IPS-18a (cell line): ENCODE data around the gene MGLL.

Source experiments
- H3K27ac ChIP-seq: one replicate; pipeline ENCODE4 v1.5.1; 2013; ENCODE audit warnings: low read length
- H3K27me3 ChIP-seq: one replicate; pipeline ENCODE4 v1.6.1; 2013; ENCODE audit warnings: mild to moderate bottlenecking, low read length; ENCODE audit not compliant: control insufficient read depth, insufficient read depth
- H3K36me3 ChIP-seq: one replicate; pipeline ENCODE4 v1.6.1; 2013; ENCODE audit warnings: low read depth, low read length; ENCODE audit not compliant: control insufficient read depth
- H3K4me1 ChIP-seq: one replicate; pipeline ENCODE4 v1.6.1; 2013; ENCODE audit warnings: low read depth, low read length; ENCODE audit not compliant: control insufficient read depth
- H3K4me3 ChIP-seq: one replicate; pipeline ENCODE4 v1.5.1; 2013; ENCODE audit warnings: low read length
- H3K9ac ChIP-seq: one replicate; pipeline ENCODE4 v1.6.1; 2013; ENCODE audit warnings: mild to moderate bottlenecking, low read length, moderate library complexity
- H3K9me3 ChIP-seq: one replicate; pipeline ENCODE4 v1.6.1; 2013; ENCODE audit warnings: low read depth, low read length; ENCODE audit not compliant: control insufficient read depth

MGLL gene

DNA sequence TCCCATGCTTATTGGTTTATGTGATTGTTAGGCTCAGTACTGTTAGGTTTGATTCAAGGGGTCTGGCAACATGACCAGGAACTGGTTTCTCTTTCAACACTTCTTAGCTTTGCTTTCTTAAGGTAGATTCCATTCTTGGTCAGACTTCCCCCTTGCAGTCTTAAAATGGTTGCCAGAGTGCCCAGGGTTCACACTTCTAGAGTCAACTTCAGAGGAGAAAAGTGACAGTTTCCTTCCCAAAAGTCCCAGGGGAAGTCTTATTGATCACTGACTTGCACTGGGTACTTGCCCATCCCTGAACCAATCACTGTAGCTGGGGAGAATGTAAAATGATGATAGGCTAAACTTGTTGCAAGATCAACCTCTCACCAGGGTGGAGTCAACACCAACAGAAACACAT lies 14.1 kb downstream of the MGLL start:
- H3K9me3 ChIP-seq, result no peaks in the 10 kb centered on the region
- no peaks in the 10 kb centered on the region for H3K27me3 ChIP-seq
- H3K36me3 ChIP-seq, result no peaks in the 10 kb centered on the region
- no peak overlapping the region for H3K4me3 ChIP-seq
- no peak overlapping the region for H3K27ac ChIP-seq
- no peak overlapping the region for H3K9ac ChIP-seq
- H3K4me1 ChIP-seq, result no peaks in the 10 kb centered on the region

GRCh38 chr3:127805026-127805753 lies 17.1 kb downstream of the MGLL start:
- Histone ChIP-seq H3K27ac (no peak overlapping the region), H3K4me1 (no peaks in the 10 kb centered on the region), H3K36me3 (no peaks in the 10 kb centered on the region), H3K27me3 (no peaks in the 10 kb centered on the region), H3K9ac (no peak overlapping the region), H3K9me3 (no peaks in the 10 kb centered on the region), H3K4me3 (no peak overlapping the region)

- H3K4me1 ChIP-seq, result no peaks in the 10 kb centered on the region
- H3K27ac ChIP-seq, result no peak overlapping the region
- H3K27me3 ChIP-seq, result no peaks in the 10 kb centered on the region
- H3K36me3 ChIP-seq, result no peaks in the 10 kb centered on the region
- H3K4me3 ChIP-seq, result no peak overlapping the region
- no peaks in the 10 kb centered on the region for H3K9me3 ChIP-seq
- no peak overlapping the region for H3K9ac ChIP-seq
Measured at GRCh38 chr3:127804141-127804540, 18.2 kb downstream of the MGLL start.

DNA sequence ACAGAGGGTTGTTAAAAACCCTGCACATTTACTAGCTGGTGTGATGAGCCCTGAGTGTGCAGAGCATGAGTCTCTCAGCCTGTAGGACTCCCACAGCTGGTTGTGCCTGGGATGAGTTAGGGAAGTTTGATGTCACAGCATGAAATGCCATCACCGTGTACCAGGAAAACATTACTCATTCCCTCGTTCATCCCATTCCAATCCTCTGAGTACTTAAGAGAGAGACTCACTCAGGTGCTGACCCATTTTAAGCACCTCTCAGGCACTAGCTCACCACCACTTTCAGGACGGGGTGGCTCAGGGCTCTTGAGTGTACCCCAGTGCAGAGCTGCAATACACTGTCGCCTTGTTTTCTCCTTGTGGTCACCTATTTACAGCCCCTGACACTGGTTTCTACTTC lies 18.7 kb downstream of the MGLL start:
- H3K27ac ChIP-seq, result no peak overlapping the region
- no peaks in the 10 kb centered on the region for H3K27me3 ChIP-seq
- no peaks in the 10 kb centered on the region for H3K4me1 ChIP-seq
- no peaks in the 10 kb centered on the region for H3K36me3 ChIP-seq
- H3K9me3 ChIP-seq, result no peaks in the 10 kb centered on the region
- no peak overlapping the region for H3K4me3 ChIP-seq
- H3K9ac ChIP-seq, result no peak overlapping the region

- no peaks in the 10 kb centered on the region for H3K27me3 ChIP-seq
- no peaks in the 10 kb centered on the region for H3K9me3 ChIP-seq
- no peak overlapping the region for H3K27ac ChIP-seq
- no peaks in the 10 kb centered on the region for H3K36me3 ChIP-seq
- H3K4me3 ChIP-seq, result no peak overlapping the region
- no peaks in the 10 kb centered on the region for H3K4me1 ChIP-seq
- no peak overlapping the region for H3K9ac ChIP-seq
Measured at GRCh38 chr3:127802606-127803005, 19.7 kb downstream of the MGLL start.

GRCh38 chr3:127801731-127802313 lies 20.5 kb downstream of the MGLL start:
- H3K36me3 ChIP-seq, result no peaks in the 10 kb centered on the region
- no peak overlapping the region for H3K4me3 ChIP-seq
- no peaks in the 10 kb centered on the region for H3K4me1 ChIP-seq
- H3K9me3 ChIP-seq, result no peaks in the 10 kb centered on the region
- no peak overlapping the region for H3K27ac ChIP-seq
- H3K27me3 ChIP-seq, result no peaks in the 10 kb centered on the region
- no peak overlapping the region for H3K9ac ChIP-seq

DNA sequence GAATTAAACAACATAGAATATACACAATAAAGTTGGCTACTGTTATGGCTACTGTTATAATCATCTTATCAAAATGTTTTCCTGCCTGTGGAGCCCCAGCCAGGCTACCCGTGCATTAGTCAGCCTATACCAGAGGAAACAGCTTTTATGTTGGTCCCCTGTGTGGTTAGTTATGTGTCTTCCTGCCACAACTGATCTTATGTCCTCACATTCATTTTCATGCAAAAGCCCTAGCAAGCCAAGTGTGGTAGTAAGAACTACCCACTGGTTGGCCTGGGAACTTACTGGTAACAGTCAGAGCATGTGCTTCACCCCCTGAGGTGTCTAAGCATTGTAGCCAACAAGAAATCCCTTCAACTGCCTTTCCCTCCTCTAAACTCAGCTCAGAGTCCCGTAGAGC lies 21.8 kb downstream of the MGLL start:
- Histone ChIP-seq H3K27me3 (no peaks in the 10 kb centered on the region), H3K4me3 (no peak overlapping the region), H3K4me1 (no peaks in the 10 kb centered on the region), H3K36me3 (no peaks in the 10 kb centered on the region), H3K9ac (no peak overlapping the region), H3K27ac (no peak overlapping the region), H3K9me3 (no peaks in the 10 kb centered on the region)

- no peak overlapping the region for H3K9ac ChIP-seq
- H3K4me1 ChIP-seq, result no peaks in the 10 kb centered on the region
- H3K36me3 ChIP-seq, result no peaks in the 10 kb centered on the region
- H3K4me3 ChIP-seq, result no peak overlapping the region
- no peaks in the 10 kb centered on the region for H3K27me3 ChIP-seq
- no peak overlapping the region for H3K27ac ChIP-seq
- H3K9me3 ChIP-seq, result no peaks in the 10 kb centered on the region
Measured at GRCh38 chr3:127799476-127800222, 22.7 kb downstream of the MGLL start.

GRCh38 chr3:127798716-127799115 lies 23.6 kb downstream of the MGLL start:
- Histone ChIP-seq H3K4me3 (no peak overlapping the region), H3K36me3 (no peaks in the 10 kb centered on the region), H3K27ac (no peak overlapping the region), H3K27me3 (no peaks in the 10 kb centered on the region), H3K4me1 (no peaks in the 10 kb centered on the region), H3K9ac (no peak overlapping the region), H3K9me3 (no peaks in the 10 kb centered on the region)

DNA sequence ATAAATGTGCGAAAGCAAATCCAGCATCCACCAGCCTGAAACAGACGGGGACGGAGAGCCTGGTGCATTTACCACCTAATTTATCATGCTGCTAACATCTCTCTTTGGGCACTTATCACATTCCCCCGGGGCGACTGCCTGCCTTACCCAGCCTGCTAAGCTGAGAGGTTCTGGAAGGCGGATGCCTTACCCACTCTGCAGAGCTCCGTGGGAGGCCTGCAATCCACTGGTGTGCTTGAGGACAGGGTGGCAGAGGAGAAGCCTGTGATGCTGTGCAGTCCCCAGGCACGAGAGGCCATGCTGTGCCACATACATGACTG lies 25.5 kb downstream of the MGLL start:
- H3K27me3 ChIP-seq, result no peaks in the 10 kb centered on the region
- H3K4me3 ChIP-seq, result no peak overlapping the region
- H3K36me3 ChIP-seq, result no peaks in the 10 kb centered on the region
- H3K9me3 ChIP-seq, result no peaks in the 10 kb centered on the region
- H3K27ac ChIP-seq, result no peak overlapping the region
- no peaks in the 10 kb centered on the region for H3K4me1 ChIP-seq
- H3K9ac ChIP-seq, result no peak overlapping the region

- no peak overlapping the region for H3K9ac ChIP-seq
- H3K4me1 ChIP-seq, result no peaks in the 10 kb centered on the region
- no peaks in the 10 kb centered on the region for H3K27me3 ChIP-seq
- H3K9me3 ChIP-seq, result no peaks in the 10 kb centered on the region
- no peak overlapping the region for H3K4me3 ChIP-seq
- no peak overlapping the region for H3K27ac ChIP-seq
- H3K36me3 ChIP-seq, result no peaks in the 10 kb centered on the region
Measured at GRCh38 chr3:127796045-127796830, 26.1 kb downstream of the MGLL start.
